GM18870 (cell line): ENCODE results near the gene GARRE1.

Experiments used
- ATAC-seq: cut with Tn5 transposase; IDR thresholded peaks from one replicate; pipeline ENCODE4 v1.9.1; 2021; ENCODE audit warnings: moderate library complexity; ENCODE audit not compliant: unreplicated experiment

The GARRE1 gene

DNA sequence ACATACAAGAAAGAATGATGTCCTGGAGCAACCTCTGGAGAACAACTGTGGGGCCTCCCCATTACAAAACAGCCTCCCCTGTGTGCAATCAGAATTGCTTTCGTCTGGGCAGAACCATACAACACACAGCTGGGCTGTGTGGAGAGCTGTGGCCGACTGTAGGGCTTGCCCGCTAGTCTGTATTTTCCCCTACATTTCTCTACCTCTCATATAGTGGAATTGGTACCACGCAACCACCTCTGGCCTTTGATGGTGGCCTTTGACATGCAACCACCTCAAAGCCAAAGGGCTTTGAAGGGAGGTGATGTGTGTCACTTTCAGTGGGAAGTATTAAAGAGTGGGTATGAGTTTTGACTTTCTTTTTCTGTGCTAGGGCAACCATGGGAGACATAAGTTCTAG lies 34.0 kb downstream of the GARRE1 start:
- ATAC-seq, result no peak

DNA sequence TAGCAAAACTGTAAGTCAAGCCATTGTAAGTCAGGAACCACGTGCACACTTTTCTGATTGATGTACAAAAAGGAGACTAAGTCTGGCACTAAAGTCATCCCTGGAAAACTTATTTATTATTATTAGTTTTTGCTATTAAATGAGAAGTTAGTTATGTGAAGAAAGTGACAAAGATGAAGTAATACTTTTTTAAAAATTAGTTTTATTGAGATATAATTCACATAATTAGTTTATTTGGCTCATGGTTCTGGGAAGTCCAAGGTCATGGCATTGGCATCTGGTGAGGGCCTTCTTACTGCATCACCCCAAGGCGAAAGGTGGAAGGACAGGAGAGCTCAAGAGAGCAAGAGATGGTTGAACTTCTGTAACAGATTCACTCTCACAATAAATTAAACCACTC lies 36.9 kb downstream of the GARRE1 start:
- no peak for ATAC-seq

DNA sequence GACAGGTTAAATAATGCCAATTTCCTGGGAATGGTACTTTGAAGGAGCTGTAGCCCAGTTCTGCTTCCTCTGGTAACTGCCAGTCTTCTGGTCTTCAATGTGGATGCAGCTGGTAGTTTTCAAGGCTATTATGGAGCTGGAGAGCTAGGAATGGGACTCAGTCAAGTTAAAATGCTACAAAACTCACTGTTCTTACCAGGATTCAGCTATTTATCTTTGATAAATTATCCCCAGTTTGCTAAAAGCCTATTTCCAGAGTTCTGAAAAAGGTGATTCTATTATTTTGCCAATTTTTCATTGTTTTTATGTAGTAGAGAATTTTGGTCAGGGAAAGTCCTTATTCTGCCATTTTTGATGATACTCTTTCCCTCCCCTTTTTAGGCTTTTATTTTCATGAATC lies 40.7 kb downstream of the GARRE1 start:
- no peak for ATAC-seq

DNA sequence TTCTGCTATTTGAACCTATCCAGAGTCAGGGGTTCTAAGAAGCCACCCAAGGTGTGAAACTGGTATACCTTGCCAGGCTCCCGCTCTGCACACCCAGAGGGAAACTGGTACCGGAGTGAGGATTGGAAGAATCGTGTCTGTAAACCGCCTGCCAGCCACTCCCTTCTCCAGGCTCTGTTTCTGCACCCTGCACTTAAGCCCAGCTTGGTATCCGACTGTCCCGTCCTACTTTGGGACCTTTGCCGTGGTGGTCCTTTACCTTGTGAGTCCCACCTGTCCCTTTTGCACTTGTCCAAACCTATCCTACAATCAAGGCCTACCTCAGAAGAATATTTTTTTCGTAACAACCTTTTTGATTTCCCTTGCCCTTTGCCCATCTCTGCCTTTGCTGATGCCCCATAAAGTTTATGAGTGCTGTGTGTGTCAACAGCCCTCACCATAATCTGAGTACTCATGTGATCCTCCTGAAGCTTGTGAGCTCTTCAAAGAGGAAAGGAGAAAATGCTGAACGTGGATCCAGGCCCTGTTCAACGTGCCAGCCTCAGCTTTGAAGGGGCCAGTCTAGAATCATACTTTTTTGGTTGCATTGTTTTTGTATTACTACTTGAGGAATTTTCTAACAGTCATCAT lies 44.7 kb downstream of the GARRE1 start:
- ATAC-seq, result no peak

DNA sequence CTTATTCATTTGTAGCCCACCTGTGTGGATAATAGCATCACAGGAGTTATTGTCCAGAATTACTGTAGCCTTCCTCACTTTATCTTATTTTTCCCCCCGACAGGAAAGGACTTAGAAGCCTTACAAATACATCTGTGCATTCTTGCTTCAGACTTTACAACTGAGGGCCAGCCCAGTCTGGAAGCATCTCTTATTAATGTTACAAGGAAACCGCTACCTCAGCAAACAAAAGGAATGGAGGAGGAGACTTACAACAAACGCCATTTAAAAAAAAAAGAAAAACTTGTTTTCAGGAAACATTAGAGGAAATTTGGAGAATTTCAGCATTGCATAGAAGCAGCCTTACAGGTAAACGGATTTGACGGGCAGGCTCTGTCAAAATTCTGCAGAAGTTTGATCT lies 45.2 kb downstream of the GARRE1 start:
- no peak for ATAC-seq

DNA sequence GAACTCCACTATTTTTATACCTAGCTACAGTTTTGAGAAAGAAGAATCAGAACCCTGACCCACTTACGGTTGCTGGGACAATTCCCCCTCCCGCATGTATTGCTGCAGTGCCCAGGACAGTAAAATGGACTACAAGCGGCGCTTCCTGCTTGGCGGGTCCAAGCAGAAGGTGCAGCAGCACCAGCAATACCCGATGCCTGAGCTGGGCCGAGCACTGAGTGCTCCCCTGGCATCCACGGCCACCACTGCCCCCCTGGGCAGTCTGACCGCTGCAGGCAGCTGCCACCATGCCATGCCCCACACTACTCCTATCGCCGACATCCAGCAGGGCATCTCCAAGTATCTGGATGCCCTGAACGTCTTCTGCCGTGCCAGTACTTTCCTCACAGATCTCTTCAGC lies 46.0 kb downstream of the GARRE1 start:
- no peak for ATAC-seq

DNA sequence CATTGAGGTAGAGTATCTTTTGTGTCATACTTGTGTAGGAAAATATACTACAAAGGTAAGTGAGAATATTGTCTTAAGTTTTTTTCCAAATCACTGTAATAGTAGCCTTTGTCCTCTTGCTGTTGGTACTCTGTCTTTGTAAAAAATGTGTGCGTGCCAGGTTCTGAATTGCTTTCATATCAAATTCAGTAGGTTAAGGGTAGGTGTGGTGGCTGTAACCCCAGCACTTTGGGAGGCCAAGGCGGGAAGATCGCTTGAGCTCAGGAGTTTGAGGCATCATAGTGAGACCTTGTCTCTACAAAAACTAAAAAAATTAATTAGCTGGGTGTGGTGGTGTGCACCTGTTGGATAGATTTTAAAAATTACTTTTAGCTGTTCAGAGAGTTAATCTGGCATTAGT lies 46.6 kb downstream of the GARRE1 start:
- no peak for ATAC-seq
